ENCODE data around the gene PKP2.

PKP2 gene

DNA sequence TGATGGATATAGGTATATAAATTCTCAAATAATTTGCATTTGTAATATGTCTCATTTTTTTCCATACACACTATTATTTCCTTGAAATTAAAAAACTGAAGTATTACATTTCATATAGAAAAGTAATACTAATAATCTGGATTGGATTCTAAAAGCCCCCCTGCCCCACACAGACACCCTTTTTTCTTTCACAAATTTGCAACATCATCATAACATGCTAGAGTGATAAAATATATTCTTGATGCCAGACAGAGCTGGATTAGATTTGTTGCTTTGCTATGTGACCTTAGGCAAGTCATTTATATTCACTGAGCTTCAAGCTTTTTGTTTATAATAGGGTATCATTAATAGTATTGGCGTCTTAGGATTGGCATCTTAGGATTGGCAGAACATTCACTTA is 6.7 kb upstream of the PKP2 start:
- ATAC-seq: no peak
- no peak for TF ChIP-seq ZC3H10 (CRISPR knock-in tag; IDR thresholded peaks at IDR 0.05)
- no peak for TF ChIP-seq ESRRG (CRISPR knock-in tag; IDR thresholded peaks at IDR 0.05)
- no peak for TF ChIP-seq ZNF565 (CRISPR knock-in tag; conservative IDR thresholded peaks at IDR 0.05; ENCODE audit: low read depth)
- TF ChIP-seq GLIS3 (CRISPR knock-in tag; IDR thresholded peaks at IDR 0.05): no peak
- TF ChIP-seq BACH2 (CRISPR knock-in tag; IDR thresholded peaks at IDR 0.05; ENCODE audit: borderline replicate concordance): no peak
- TF ChIP-seq CSDC2 (CRISPR knock-in tag; IDR thresholded peaks at IDR 0.05): no peak
- no peak for TF ChIP-seq ZNF8 (CRISPR knock-in tag; IDR thresholded peaks at IDR 0.05)
- TF ChIP-seq, protein P1, sequence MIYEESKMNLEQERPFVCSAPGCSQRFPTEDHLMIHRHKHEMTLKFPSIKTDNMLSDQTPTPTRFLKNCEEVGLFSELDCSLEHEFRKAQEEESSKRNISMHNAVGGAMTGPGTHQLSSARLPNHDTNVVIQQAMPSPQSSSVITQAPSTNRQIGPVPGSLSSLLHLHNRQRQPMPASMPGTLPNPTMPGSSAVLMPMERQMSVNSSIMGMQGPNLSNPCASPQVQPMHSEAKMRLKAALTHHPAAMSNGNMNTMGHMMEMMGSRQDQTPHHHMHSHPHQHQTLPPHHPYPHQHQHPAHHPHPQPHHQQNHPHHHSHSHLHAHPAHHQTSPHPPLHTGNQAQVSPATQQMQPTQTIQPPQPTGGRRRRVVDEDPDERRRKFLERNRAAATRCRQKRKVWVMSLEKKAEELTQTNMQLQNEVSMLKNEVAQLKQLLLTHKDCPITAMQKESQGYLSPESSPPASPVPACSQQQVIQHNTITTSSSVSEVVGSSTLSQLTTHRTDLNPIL (CRISPR knock-in tag; IDR thresholded peaks at IDR 0.05; ENCODE audit: low read depth): no peak

DNA sequence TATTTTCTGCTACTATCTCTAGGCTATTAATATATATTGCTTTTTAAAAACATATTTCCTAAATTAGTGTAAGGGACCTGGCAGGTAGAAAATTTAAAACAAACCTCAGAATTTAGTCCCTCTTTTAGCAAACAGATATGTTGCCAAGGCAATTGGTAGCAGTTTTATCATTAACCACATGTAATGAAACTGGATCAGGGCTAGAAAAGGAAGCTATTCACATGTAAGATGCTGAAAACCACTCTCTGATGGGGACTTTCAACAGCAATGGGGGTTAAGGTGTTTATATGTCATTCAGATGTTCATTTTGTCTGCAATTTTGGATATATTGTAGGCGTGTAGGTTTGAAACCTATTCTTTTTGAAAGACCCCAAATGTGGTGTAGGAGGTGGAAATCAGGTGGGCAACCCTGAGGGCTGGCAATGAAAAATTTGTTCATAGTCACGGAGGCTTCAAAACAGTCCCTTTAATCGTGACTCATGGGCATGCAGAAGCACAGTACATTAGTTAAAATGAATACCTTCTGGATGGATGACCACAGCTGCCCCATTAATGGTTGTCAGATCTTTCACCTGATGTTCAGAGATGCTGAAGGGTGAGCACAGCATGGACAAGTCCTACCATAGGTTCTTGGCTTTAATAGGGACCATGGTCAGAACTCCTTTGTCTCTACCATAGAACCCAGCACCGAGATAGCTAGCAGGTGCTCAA is 5.9 kb upstream of the PKP2 start:
- ATAC-seq: no peak
- TF ChIP-seq BACH2 (CRISPR knock-in tag; IDR thresholded peaks at IDR 0.05; ENCODE audit: borderline replicate concordance) (no peak), RARB (CRISPR knock-in tag; IDR thresholded peaks at IDR 0.05) (no peak), SNAI2 (CRISPR knock-in tag; IDR thresholded peaks at IDR 0.05) (no peak), PPARA (CRISPR knock-in tag; IDR thresholded peaks at IDR 0.05; ENCODE audit: borderline replicate concordance) (no peak), TCF4 (CRISPR knock-in tag; IDR thresholded peaks at IDR 0.05; ENCODE audit: borderline replicate concordance) (no peak), ZFP30 (CRISPR knock-in tag; IDR thresholded peaks at IDR 0.05) (no peak), GLIS3 (CRISPR knock-in tag; IDR thresholded peaks at IDR 0.05) (no peak), OSR1 (CRISPR knock-in tag; IDR thresholded peaks at IDR 0.05) (no peak), ZC3H10 (CRISPR knock-in tag; IDR thresholded peaks at IDR 0.05) (no peak), ARNTL (CRISPR knock-in tag; IDR thresholded peaks at IDR 0.05; ENCODE audit: borderline replicate concordance, low read depth) (no peak), ZNF8 (CRISPR knock-in tag; IDR thresholded peaks at IDR 0.05) (no peak)
- TF ChIP-seq, protein P2, sequence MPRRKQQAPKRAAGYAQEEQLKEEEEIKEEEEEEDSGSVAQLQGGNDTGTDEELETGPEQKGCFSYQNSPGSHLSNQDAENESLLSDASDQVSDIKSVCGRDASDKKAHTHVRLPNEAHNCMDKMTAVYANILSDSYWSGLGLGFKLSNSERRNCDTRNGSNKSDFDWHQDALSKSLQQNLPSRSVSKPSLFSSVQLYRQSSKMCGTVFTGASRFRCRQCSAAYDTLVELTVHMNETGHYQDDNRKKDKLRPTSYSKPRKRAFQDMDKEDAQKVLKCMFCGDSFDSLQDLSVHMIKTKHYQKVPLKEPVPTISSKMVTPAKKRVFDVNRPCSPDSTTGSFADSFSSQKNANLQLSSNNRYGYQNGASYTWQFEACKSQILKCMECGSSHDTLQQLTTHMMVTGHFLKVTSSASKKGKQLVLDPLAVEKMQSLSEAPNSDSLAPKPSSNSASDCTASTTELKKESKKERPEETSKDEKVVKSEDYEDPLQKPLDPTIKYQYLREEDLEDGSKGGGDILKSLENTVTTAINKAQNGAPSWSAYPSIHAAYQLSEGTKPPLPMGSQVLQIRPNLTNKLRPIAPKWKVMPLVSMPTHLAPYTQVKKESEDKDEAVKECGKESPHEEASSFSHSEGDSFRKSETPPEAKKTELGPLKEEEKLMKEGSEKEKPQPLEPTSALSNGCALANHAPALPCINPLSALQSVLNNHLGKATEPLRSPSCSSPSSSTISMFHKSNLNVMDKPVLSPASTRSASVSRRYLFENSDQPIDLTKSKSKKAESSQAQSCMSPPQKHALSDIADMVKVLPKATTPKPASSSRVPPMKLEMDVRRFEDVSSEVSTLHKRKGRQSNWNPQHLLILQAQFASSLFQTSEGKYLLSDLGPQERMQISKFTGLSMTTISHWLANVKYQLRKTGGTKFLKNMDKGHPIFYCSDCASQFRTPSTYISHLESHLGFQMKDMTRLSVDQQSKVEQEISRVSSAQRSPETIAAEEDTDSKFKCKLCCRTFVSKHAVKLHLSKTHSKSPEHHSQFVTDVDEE (CRISPR knock-in tag; IDR thresholded peaks at IDR 0.05): no peak

DNA sequence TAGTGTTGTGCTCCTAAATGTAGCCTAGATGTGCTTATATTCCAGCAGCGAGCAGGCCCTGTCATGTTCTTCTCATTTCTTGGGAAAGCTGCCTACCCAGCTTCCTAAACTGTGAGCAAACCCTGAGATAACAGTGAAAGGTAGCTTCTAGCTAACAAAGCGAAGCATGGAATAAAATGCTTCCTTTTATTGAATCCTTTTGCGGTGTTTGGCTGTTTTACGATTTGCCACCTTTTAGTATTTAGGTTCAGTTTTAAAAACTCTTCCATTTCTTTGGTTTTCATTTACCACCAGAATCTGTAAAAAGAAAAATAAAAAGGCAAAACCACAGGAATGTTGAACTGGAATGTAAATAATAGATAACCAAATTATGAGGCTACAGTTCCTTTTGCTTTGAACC is 5.0 kb upstream of the PKP2 start:
- ATAC-seq: no peak
- TF ChIP-seq ISL1 (CRISPR knock-in tag; IDR thresholded peaks at IDR 0.05) (peak; percentile 43), RARB (CRISPR knock-in tag; IDR thresholded peaks at IDR 0.05) (no peak)

DNA sequence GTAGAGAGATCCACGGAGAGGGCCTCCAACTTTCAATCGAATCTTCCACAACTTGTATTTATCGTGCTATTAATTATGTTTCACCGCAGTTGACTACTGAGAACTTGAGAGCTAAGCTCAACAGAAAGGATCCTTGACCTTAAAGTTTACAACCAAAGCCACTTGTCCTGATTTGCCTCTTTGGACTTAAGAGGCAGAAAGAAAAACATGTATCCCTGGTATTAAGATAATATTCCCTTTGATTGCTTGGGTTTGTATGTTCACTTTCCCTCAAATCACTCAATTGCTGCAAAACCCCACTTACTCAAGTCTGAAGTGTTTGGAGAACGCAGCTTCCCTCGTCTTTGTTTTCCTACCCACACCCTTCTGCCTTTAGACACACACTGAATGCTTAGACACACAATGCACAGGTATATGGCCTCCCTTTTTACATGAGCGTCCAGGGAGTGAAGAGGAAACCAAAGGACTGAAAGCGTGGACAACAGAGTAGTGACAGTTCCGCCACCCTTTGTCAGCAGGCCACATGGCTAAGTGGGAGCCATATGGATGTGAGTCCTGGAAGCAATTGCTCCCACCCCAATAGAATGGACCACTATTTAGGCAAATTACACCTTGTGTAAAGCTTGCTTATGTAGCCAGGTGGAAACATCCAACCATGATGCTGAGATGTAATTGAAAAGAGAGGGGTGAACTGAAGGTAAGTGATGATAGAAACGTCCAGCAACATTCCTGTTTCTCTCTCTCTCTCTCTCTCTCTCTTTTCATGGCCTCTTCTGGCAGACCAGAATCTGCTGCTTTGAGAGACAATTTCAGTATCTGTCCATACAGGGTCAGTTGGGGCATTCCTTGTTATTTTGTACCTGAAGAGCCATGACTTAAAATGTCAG is 1.4 kb upstream of the PKP2 start:
- TF ChIP-seq, protein P2 (CRISPR knock-in tag; IDR thresholded peaks at IDR 0.05): no peak
- TF ChIP-seq CSDC2 (CRISPR knock-in tag; IDR thresholded peaks at IDR 0.05) (no peak), ZFP30 (CRISPR knock-in tag; IDR thresholded peaks at IDR 0.05) (no peak), GLIS3 (CRISPR knock-in tag; IDR thresholded peaks at IDR 0.05) (no peak), OSR1 (CRISPR knock-in tag; IDR thresholded peaks at IDR 0.05) (no peak), PPARA (CRISPR knock-in tag; IDR thresholded peaks at IDR 0.05; ENCODE audit: borderline replicate concordance) (no peak), SNAI2 (CRISPR knock-in tag; IDR thresholded peaks at IDR 0.05) (no peak)
- ATAC-seq: no peak

DNA sequence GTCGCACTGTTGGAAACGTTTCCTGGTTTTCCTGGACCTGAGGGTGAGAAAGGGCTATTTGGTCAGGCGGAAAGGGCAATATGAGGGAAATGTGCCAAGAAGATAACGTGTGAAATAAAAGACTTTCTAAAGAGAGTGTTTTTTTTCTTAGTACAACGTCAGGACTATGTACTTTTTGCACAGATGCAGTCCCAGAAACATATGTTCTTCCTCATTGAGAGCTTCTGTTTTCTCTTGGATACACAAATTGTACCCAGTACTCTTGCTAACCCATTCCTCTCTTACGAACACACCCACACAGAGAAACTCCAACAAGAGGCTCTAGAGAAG is 669 bp upstream of the PKP2 start:
- ATAC-seq: no peak
- no peak for TF ChIP-seq ZNF8 (CRISPR knock-in tag; IDR thresholded peaks at IDR 0.05)
- TF ChIP-seq OSR1 (CRISPR knock-in tag; IDR thresholded peaks at IDR 0.05): no peak
- TF ChIP-seq, protein P3, sequence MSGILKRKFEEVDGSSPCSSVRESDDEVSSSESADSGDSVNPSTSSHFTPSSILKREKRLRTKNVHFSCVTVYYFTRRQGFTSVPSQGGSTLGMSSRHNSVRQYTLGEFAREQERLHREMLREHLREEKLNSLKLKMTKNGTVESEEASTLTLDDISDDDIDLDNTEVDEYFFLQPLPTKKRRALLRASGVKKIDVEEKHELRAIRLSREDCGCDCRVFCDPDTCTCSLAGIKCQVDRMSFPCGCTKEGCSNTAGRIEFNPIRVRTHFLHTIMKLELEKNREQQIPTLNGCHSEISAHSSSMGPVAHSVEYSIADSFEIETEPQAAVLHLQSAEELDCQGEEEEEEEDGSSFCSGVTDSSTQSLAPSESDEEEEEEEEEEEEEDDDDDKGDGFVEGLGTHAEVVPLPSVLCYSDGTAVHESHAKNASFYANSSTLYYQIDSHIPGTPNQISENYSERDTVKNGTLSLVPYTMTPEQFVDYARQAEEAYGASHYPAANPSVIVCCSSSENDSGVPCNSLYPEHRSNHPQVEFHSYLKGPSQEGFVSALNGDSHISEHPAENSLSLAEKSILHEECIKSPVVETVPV (CRISPR knock-in tag; IDR thresholded peaks at IDR 0.05): no peak
- TF ChIP-seq TCF4 (CRISPR knock-in tag; IDR thresholded peaks at IDR 0.05; ENCODE audit: borderline replicate concordance): no peak
- TF ChIP-seq ZNF70 (CRISPR knock-in tag; IDR thresholded peaks at IDR 0.05): no peak
- TF ChIP-seq BACH2 (CRISPR knock-in tag; IDR thresholded peaks at IDR 0.05; ENCODE audit: borderline replicate concordance): no peak
- TF ChIP-seq ISL1 (CRISPR knock-in tag; IDR thresholded peaks at IDR 0.05): no peak
- TF ChIP-seq ARNTL (CRISPR knock-in tag; IDR thresholded peaks at IDR 0.05; ENCODE audit: borderline replicate concordance, low read depth): no peak
- no peak for TF ChIP-seq CSDC2 (CRISPR knock-in tag; IDR thresholded peaks at IDR 0.05)
- TF ChIP-seq, protein P2 (CRISPR knock-in tag; IDR thresholded peaks at IDR 0.05): no peak
- TF ChIP-seq RARB (CRISPR knock-in tag; IDR thresholded peaks at IDR 0.05): no peak
- no peak for TF ChIP-seq ZC3H10 (CRISPR knock-in tag; IDR thresholded peaks at IDR 0.05)
- TF ChIP-seq ZNF565 (CRISPR knock-in tag; conservative IDR thresholded peaks at IDR 0.05; ENCODE audit: low read depth): no peak
